Astrocyte of the cerebellum (primary cell): ENCODE measurements around the gene TSPEAR.

ENCODE experiments used
- DNase-seq: peaks from one replicate; pipeline ENCODE4 v3.0.0-alpha.2; 2011; ENCODE audit warnings: low read depth
- H3K4me3 ChIP-seq: 2 replicates; pipeline ENCODE4 v1.5.1; 2011; ENCODE audit warnings: mild to moderate bottlenecking, low read depth, low read length, moderate library complexity
- CTCF ChIP-seq: IDR thresholded peaks from 2 replicates; pipeline ENCODE4 v1.5.1; 2012; ENCODE audit warnings: low read length, low read depth, moderate library complexity, mild to moderate bottlenecking; ENCODE audit errors: missing control alignments
- in situ Hi-C: cut with HindIII; loops from 2 replicates; pipeline ENCODE4 v1.10.0; 2017; ENCODE audit warnings: low sequenced_read_pairs

TSPEAR gene

GRCh38 chr21:44471341-44471740 is 240.0 kb downstream of the TSPEAR start:
- in situ Hi-C loops, result no loop called here
- DNase-seq, result no peak
- H3K4me3 ChIP-seq, result no peak overlapping the region
- TF ChIP-seq CTCF, result no peak

GRCh38 chr21:44467859-44468195 is 243.5 kb downstream of the TSPEAR start:
- DNase-seq, result no peak
- no peak for TF ChIP-seq CTCF
- H3K4me3 ChIP-seq, result no peak overlapping the region
- in situ Hi-C loops, result no loop called here

- no peak for TF ChIP-seq CTCF
Measured at GRCh38 chr21:44466996-44467858, 244.1 kb downstream of the TSPEAR start.

GRCh38 chr21:44466351-44466954 is 244.9 kb downstream of the TSPEAR start:
- DNase-seq, result no peak
- TF ChIP-seq CTCF, result no peak

More at GRCh38 chr21:44466996-44467858, 244.1 kb downstream of the TSPEAR start:
- in situ Hi-C loops, result no loop called here
- no peak for DNase-seq
- no peak overlapping the region for H3K4me3 ChIP-seq

GRCh38 chr21:44464351-44464750 is 247.0 kb downstream of the TSPEAR start:
- in situ Hi-C loops, result no loop called here
- TF ChIP-seq CTCF, result no peak
- no peak for DNase-seq
- H3K4me3 ChIP-seq, result no peak overlapping the region

More at GRCh38 chr21:44466351-44466954, 244.9 kb downstream of the TSPEAR start:
- H3K4me3 ChIP-seq, result no peak overlapping the region
- in situ Hi-C loops, result no loop called here

- no peak for DNase-seq
- in situ Hi-C loops, result no loop called here
- TF ChIP-seq CTCF, result no peak
Measured at GRCh38 chr21:44463724-44464123, 247.6 kb downstream of the TSPEAR start.

More at GRCh38 chr21:44463724-44464123, 247.6 kb downstream of the TSPEAR start:
- H3K4me3 ChIP-seq, result no peak overlapping the region
